Measurements from ENCODE around the gene SSB. TPM values are rescaled to one million over a fixed set of nuclear protein-coding genes. Genes with fewer than 3 reads are reported as not detected.

SSB gene
- total and polyA plus RNA-seq, 2 of the 13 experiments (the other 11 are each of a cell fraction or from before 2014, with no cell fraction given): 109 to 208 TPM

GRCh38 chr2:169761251-169761969 lies 37.3 kb upstream of the SSB start (continued):
- peak; percentile 62; the same call in 1 of the 2 replicates for TF ChIP-seq RERE (CRISPR knock-in tag; IDR thresholded peaks at IDR 0.05; ENCODE audit: low read depth)
- no peak; the same call in 1 of the 2 replicates for TF ChIP-seq ETV5 (CRISPR knock-in tag; IDR thresholded peaks at IDR 0.05; ENCODE audit: borderline replicate concordance)
- TF ChIP-seq ZNF280D (CRISPR knock-in tag; IDR thresholded peaks at IDR 0.05): no peak
- TF ChIP-seq RAD51 (IDR thresholded peaks at IDR 0.05; ENCODE audit: borderline replicate concordance): no peak
- no peak; the same call in 1 of the 2 replicates for TF ChIP-seq ZSCAN31 (CRISPR knock-in tag; IDR thresholded peaks at IDR 0.05; ENCODE audit: low read depth)
- TF ChIP-seq REST (IDR thresholded peaks at IDR 0.05; ENCODE audit: borderline replicate concordance in 1 of 2, low read depth in 1 of 2, low read length in 2 of 2): no peak; a peak in 1 of 4 replicates
- TF ChIP-seq, protein P1, sequence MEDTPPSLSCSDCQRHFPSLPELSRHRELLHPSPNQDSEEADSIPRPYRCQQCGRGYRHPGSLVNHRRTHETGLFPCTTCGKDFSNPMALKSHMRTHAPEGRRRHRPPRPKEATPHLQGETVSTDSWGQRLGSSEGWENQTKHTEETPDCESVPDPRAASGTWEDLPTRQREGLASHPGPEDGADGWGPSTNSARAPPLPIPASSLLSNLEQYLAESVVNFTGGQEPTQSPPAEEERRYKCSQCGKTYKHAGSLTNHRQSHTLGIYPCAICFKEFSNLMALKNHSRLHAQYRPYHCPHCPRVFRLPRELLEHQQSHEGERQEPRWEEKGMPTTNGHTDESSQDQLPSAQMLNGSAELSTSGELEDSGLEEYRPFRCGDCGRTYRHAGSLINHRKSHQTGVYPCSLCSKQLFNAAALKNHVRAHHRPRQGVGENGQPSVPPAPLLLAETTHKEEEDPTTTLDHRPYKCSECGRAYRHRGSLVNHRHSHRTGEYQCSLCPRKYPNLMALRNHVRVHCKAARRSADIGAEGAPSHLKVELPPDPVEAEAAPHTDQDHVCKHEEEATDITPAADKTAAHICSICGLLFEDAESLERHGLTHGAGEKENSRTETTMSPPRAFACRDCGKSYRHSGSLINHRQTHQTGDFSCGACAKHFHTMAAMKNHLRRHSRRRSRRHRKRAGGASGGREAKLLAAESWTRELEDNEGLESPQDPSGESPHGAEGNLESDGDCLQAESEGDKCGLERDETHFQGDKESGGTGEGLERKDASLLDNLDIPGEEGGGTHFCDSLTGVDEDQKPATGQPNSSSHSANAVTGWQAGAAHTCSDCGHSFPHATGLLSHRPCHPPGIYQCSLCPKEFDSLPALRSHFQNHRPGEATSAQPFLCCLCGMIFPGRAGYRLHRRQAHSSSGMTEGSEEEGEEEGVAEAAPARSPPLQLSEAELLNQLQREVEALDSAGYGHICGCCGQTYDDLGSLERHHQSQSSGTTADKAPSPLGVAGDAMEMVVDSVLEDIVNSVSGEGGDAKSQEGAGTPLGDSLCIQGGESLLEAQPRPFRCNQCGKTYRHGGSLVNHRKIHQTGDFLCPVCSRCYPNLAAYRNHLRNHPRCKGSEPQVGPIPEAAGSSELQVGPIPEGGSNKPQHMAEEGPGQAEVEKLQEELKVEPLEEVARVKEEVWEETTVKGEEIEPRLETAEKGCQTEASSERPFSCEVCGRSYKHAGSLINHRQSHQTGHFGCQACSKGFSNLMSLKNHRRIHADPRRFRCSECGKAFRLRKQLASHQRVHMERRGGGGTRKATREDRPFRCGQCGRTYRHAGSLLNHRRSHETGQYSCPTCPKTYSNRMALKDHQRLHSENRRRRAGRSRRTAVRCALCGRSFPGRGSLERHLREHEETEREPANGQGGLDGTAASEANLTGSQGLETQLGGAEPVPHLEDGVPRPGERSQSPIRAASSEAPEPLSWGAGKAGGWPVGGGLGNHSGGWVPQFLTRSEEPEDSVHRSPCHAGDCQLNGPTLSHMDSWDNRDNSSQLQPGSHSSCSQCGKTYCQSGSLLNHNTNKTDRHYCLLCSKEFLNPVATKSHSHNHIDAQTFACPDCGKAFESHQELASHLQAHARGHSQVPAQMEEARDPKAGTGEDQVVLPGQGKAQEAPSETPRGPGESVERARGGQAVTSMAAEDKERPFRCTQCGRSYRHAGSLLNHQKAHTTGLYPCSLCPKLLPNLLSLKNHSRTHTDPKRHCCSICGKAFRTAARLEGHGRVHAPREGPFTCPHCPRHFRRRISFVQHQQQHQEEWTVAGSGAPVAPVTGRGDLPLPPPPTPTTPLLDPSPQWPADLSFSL (CRISPR knock-in tag; IDR thresholded peaks at IDR 0.05): no peak

Measured in HepG2 (cell line).